Inferior parietal cortex (tissue), 1 donor: ENCODE measurements around the gene RUNX2.

Experiments
- DNase-seq: peaks from one replicate; pipeline ENCODE4 v3.0.0-alpha.2; 2016; ENCODE audit errors: extremely low spot score

Gene RUNX2

GRCh38 chr6:45351667-45352066 is 23.5 kb downstream of the RUNX2 start:
- DNase-seq: no peak

GRCh38 chr6:45353654-45354053 is 25.5 kb downstream of the RUNX2 start:
- DNase-seq: no peak

GRCh38 chr6:45364466-45364865 is 36.3 kb downstream of the RUNX2 start:
- DNase-seq: no peak

GRCh38 chr6:45365036-45365435 is 36.9 kb downstream of the RUNX2 start:
- no peak for DNase-seq

- no peak for DNase-seq
These were observed 38.4 kb downstream of the RUNX2 start for GRCh38 chr6:45366534-45366933.

- no peak for DNase-seq
These were observed 39.9 kb downstream of the RUNX2 start for GRCh38 chr6:45367999-45368398.

GRCh38 chr6:45369870-45370269 is 41.7 kb downstream of the RUNX2 start:
- no peak for DNase-seq

GRCh38 chr6:45371924-45372573 is 43.9 kb downstream of the RUNX2 start:
- no peak for DNase-seq

- DNase-seq: no peak
These were observed 47.3 kb downstream of the RUNX2 start for GRCh38 chr6:45375449-45375848.

- peak; percentile 38 for DNase-seq
These were observed 48.3 kb downstream of the RUNX2 start for GRCh38 chr6:45376310-45377042.

- peak; percentile 53 for DNase-seq
These were observed 49.0 kb downstream of the RUNX2 start for GRCh38 chr6:45377043-45377553.

- peak; percentile 92 for DNase-seq
These were observed 49.6 kb downstream of the RUNX2 start, which contains the start of gene SUPT3H for GRCh38 chr6:45377554-45378333. TSS of gene SUPT3H (minus strand) at chr6:45377934.

- no peak for DNase-seq
These were observed 50.3 kb downstream of the RUNX2 start for GRCh38 chr6:45378334-45378926.

- DNase-seq: no peak
These were observed 54.3 kb downstream of the RUNX2 start for GRCh38 chr6:45382391-45382790.

- no peak for DNase-seq
These were observed 58.4 kb downstream of the RUNX2 start for GRCh38 chr6:45386501-45386900.

GRCh38 chr6:45387236-45387635 is 59.1 kb downstream of the RUNX2 start:
- no peak for DNase-seq

GRCh38 chr6:45388328-45388727 is 60.2 kb downstream of the RUNX2 start:
- no peak for DNase-seq

GRCh38 chr6:45394586-45395095 is 66.5 kb downstream of the RUNX2 start:
- DNase-seq: no peak

- DNase-seq: no peak
These were observed 70.1 kb downstream of the RUNX2 start for GRCh38 chr6:45398075-45398813.

GRCh38 chr6:45400021-45400420 is 71.9 kb downstream of the RUNX2 start:
- DNase-seq: no peak

GRCh38 chr6:45411959-45412358 is 83.8 kb downstream of the RUNX2 start:
- no peak for DNase-seq
